GM20431 (cell line): ENCODE results near the gene ZNRF1.
"Not testable (repeated sequence)": the region's sequence is repeated elsewhere in the genome, so short reads cannot be mapped to it uniquely, and the experiment has no call there.

ENCODE experiments used
- in situ Hi-C: fragments of 300-500 bp; cut with MseI, MboI; formaldehyde crosslinking; loops from one replicate; pipeline ENCODE4 v1.15.0; 2020; ENCODE audit warnings: low sequenced_read_pairs; ENCODE audit not compliant: unreplicated experiment

Gene ZNRF1

GRCh38 chr16:75024182-75024581 is 25.4 kb downstream of the ZNRF1 start:
- in situ Hi-C loops = no loop called here

GRCh38 chr16:75024594-75024993 is 25.8 kb downstream of the ZNRF1 start:
- in situ Hi-C loops = no loop called here

GRCh38 chr16:75025761-75026160 is 26.9 kb downstream of the ZNRF1 start:
- in situ Hi-C loops = no loop called here

- in situ Hi-C loops = not testable (repeated sequence)
These were observed 27.5 kb downstream of the ZNRF1 start for GRCh38 chr16:75026239-75026891.

- in situ Hi-C loops = no loop called here
These were observed 28.1 kb downstream of the ZNRF1 start for GRCh38 chr16:75026892-75027391.

GRCh38 chr16:75027520-75028300 is 28.9 kb downstream of the ZNRF1 start:
- in situ Hi-C loops = no loop called here

GRCh38 chr16:75028544-75029135 is 29.8 kb downstream of the ZNRF1 start:
- in situ Hi-C loops = no loop called here

- in situ Hi-C loops = no loop called here
These were observed 31.0 kb downstream of the ZNRF1 start for GRCh38 chr16:75029854-75030253.

GRCh38 chr16:75032655-75033054 is 33.8 kb downstream of the ZNRF1 start:
- in situ Hi-C loops = no loop called here

GRCh38 chr16:75035410-75035968 is 36.7 kb downstream of the ZNRF1 start:
- in situ Hi-C loops = no loop called here

GRCh38 chr16:75038036-75038858 is 39.4 kb downstream of the ZNRF1 start:
- in situ Hi-C loops = no loop called here

GRCh38 chr16:75039941-75040340 is 41.1 kb downstream of the ZNRF1 start:
- in situ Hi-C loops = no loop called here

GRCh38 chr16:75042426-75043174 is 43.8 kb downstream of the ZNRF1 start:
- in situ Hi-C loops = no loop called here

- in situ Hi-C loops = no loop called here
These were observed 44.5 kb downstream of the ZNRF1 start for GRCh38 chr16:75043175-75043895.

GRCh38 chr16:75044800-75045361 is 46.1 kb downstream of the ZNRF1 start:
- in situ Hi-C loops = no loop called here

GRCh38 chr16:75045424-75045823 is 46.6 kb downstream of the ZNRF1 start:
- in situ Hi-C loops = no loop called here

- in situ Hi-C loops = no loop called here
These were observed 49.2 kb downstream of the ZNRF1 start for GRCh38 chr16:75048054-75048453.

- in situ Hi-C loops = no loop called here
These were observed 49.7 kb downstream of the ZNRF1 start for GRCh38 chr16:75048530-75048929.
